Kidney (tissue), 14 donors: ENCODE data around the gene SLC25A40. TPM values are rescaled to one million over a fixed set of nuclear protein-coding genes. Genes with fewer than 3 reads are reported as not detected.
A peak's percentile ranks its signal among the peaks of the same experiment; 100 is the strongest.
"Not testable (repeated sequence)": the region's sequence is repeated elsewhere in the genome, so short reads cannot be mapped to it uniquely, and the experiment has no call there.

Experiments used
- DNase-seq, 5 donors: peaks; one replicate each; pipeline ENCODE4 v3.0.0-alpha.2; 2013 to 2020
- FAIRE-seq: peaks from 2 replicates; lab custom pipeline; 2012; peaks lifted over from hg19 to GRCh38; lab: Jason Lieb, UNC
- H3K27ac ChIP-seq, 2 donors: one replicate each; pipeline ENCODE4 v1.7.0; 2013; ENCODE audit warnings: low read depth in 2 of 2, low read length in 2 of 2, inconsistent platforms in 1 of 2
- H3K27me3 ChIP-seq: one replicate; pipeline ENCODE4 v1.7.1; 2013; ENCODE audit warnings: low read length, inconsistent platforms; ENCODE audit not compliant: control insufficient read depth, insufficient read depth
- H3K36me3 ChIP-seq, 3 donors: one replicate each; pipeline versions ENCODE4 v1.7.0 to v1.7.1; 2013; ENCODE audit warnings: low read length in 3 of 3, control low read depth in 1 of 3, inconsistent platforms in 1 of 3; ENCODE audit not compliant: insufficient read depth in 3 of 3, control insufficient read depth in 2 of 3
- H3K4me1 ChIP-seq, 3 donors: one replicate each; pipeline versions ENCODE4 v1.7.0 to v1.7.1; 2013; ENCODE audit warnings: low read length in 3 of 3, inconsistent platforms in 1 of 3, low read depth in 1 of 3; ENCODE audit not compliant: control insufficient read depth in 2 of 3, insufficient read depth in 2 of 3
- H3K4me3 ChIP-seq, 3 donors: one replicate each; pipeline versions ENCODE4 v1.7.0 to v1.8.1; 2013; ENCODE audit warnings: low read length in 3 of 3, control low read depth in 1 of 3, inconsistent platforms in 1 of 3
- H3K9ac ChIP-seq, 3 donors: one replicate each; pipeline versions ENCODE4 v1.7.0 to v1.7.1; 2013; ENCODE audit warnings: low read length in 3 of 3, control low read depth in 1 of 3, inconsistent platforms in 1 of 3
- H3K9me3 ChIP-seq, 3 donors: one replicate each; pipeline versions ENCODE4 v1.7.0 to v1.7.1; 2013; ENCODE audit warnings: low read length in 3 of 3, control low read depth in 1 of 3, inconsistent platforms in 1 of 3; ENCODE audit not compliant: control insufficient read depth in 2 of 3, insufficient read depth in 1 of 3
- intact Hi-C: fragments of 100-400 bp; cut with DNase I; formaldehyde crosslinking; loops from one replicate; pipeline ENCODE4 v1.11.1; 2022
- polyA plus RNA-seq: library from polyadenylated mRNA; stranded (reverse); fragments of 350-450 nt; fragmentation: Illumina TruSeq; extraction: RNeasy Lipid Tissue Mini Kit (QIAGEN cat#74804); gene quantifications from one replicate; pipeline ENCODE4 v1.2.3, GENCODE V29; 2014; ENCODE audit warnings: low read depth, low replicate concordance; ENCODE audit not compliant: insufficient read depth
- total RNA-seq: library from RNA; stranded (reverse); fragmentation: NEBNext Ultra II Directional; extraction: Animal tissue kit (Norgen Biotek cat#: 25700); gene quantifications from one replicate; pipeline ENCODE4 v1.2.1, GENCODE V29; 2021
- TF ChIP-seq, protein P1 (sequence below): IDR thresholded peaks from 3 replicates; pipeline ENCODE4 v1.5.1; 2012; ENCODE audit warnings: mild to moderate bottlenecking, moderate library complexity, borderline replicate concordance; ENCODE audit not compliant: insufficient read depth; ENCODE audit errors: extremely low read depth
- donor health status: control.
- donor health status: control.
- donor health status: control.
- donor health status: control.
- donor health status: control.
- donor health status: DM: yes; HTN: yes; CAD: no.
- donor health status: Normal renal cell carcinoma (clear cell type).

SLC25A40 gene
- total and polyA plus RNA-seq, 2 donors from 2014 or later, result 11.2 to 25.4 TPM

DNA sequence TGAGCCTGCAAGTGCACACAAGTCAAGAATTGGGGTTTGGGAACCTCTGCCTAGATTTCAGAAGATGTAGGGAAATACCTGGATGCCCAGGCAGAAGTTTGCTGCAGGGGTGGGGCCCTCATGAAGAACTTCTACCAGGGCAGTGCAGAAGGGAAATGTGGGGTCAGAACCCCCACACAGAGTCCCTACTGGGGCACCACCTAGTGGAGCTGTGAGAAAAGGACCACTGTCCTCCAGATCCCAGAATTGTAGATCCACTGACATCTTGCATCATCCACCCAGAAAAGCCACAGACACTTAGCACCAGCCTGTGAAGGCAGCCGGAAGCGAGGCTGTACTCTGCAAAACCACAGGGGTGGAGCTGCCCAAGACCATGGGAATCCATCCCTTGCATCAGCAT lies 50.8 kb downstream of the SLC25A40 start:
- not testable (repeated sequence) for FAIRE-seq, H3K9ac ChIP-seq

DNA sequence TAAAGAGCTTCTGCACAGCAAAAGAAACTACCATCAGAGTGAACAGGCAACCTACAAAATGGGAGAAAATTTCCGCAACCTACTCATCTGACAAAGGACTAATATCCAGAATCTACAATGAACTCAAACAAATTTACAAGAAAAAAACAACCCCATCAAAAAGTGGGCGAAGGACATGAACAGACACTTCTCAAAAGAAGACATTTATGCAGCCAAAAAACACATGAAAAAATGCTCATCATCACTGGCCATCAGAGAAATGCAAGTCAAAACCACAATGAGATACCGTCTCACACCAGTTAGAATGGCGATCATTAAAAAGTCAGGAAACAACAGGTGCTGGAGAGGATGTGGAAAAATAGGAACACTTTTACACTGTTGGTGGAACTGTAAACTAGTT lies 54.1 kb downstream of the SLC25A40 start:
- H3K27me3 ChIP-seq, FAIRE-seq, H3K36me3 ChIP-seq, H3K4me1 ChIP-seq, DNase-seq, H3K27ac ChIP-seq, H3K4me3 ChIP-seq, intact Hi-C loops, H3K9ac ChIP-seq, H3K9me3 ChIP-seq: not testable (repeated sequence)

More for the DNA sequence above, 50.8 kb downstream of the SLC25A40 start:
- H3K9me3 ChIP-seq, H3K27ac ChIP-seq, H3K27me3 ChIP-seq, intact Hi-C loops, H3K4me3 ChIP-seq, H3K36me3 ChIP-seq, DNase-seq, H3K4me1 ChIP-seq: not testable (repeated sequence)

DNA sequence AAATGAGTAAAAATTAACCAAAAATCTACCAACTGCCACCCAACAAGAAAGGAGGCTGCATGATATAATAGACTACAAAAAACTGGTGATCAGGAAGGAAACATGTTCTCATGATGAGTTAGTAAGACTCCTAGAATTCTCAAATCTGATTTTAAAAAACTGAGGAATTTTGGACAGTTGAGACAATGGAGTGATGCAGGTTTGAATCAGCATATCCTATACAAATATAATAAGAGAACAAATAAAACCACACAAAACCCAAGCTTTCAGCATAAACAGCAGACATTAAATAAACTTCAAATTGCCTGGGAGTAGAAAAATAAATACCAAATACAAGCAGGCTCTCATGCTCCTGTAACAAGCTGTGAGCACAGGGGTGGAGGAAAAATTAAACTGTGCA lies 57.8 kb downstream of the SLC25A40 start:
- H3K9me3 ChIP-seq, result no peaks in the 10 kb centered on the region
- no peak overlapping the region for H3K9ac ChIP-seq
- H3K27ac ChIP-seq, result no peak overlapping the region
- FAIRE-seq (no peak), DNase-seq (no peak)
- TF ChIP-seq, protein P1, sequence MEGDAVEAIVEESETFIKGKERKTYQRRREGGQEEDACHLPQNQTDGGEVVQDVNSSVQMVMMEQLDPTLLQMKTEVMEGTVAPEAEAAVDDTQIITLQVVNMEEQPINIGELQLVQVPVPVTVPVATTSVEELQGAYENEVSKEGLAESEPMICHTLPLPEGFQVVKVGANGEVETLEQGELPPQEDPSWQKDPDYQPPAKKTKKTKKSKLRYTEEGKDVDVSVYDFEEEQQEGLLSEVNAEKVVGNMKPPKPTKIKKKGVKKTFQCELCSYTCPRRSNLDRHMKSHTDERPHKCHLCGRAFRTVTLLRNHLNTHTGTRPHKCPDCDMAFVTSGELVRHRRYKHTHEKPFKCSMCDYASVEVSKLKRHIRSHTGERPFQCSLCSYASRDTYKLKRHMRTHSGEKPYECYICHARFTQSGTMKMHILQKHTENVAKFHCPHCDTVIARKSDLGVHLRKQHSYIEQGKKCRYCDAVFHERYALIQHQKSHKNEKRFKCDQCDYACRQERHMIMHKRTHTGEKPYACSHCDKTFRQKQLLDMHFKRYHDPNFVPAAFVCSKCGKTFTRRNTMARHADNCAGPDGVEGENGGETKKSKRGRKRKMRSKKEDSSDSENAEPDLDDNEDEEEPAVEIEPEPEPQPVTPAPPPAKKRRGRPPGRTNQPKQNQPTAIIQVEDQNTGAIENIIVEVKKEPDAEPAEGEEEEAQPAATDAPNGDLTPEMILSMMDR, result no peak
- intact Hi-C loops, result no loop called here
- H3K4me1 ChIP-seq, result no peaks in the 10 kb centered on the region
- H3K27me3 ChIP-seq, result no peaks in the 10 kb centered on the region
- H3K4me3 ChIP-seq, result no peak overlapping the region
- H3K36me3 ChIP-seq, result no peaks in the 10 kb centered on the region

DNA sequence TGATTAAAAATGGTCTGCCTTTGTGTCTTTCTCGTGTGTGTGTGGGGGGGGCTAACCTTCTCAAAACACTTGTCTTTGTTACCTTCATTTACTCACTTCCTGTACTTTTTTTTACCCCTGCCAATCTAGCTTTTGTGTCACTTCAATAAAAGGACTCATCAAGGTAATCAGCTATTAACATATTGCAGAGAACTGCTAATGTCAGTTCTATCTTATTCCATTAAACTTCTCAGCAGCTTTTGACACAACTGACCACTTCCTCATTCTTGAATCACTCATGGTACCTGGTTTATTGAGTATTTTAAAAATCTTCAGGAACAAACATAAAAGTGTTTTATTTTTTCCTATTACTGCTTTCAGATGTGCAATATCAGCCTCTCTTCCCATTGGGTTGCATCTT lies 59.8 kb downstream of the SLC25A40 start:
- Histone ChIP-seq H3K9me3 (no peaks in the 10 kb centered on the region), H3K27ac (no peak overlapping the region), H3K36me3 (no peaks in the 10 kb centered on the region), H3K9ac (no peak overlapping the region), H3K4me3 (no peak overlapping the region), H3K27me3 (no peaks in the 10 kb centered on the region), H3K4me1 (no peaks in the 10 kb centered on the region)
- FAIRE-seq, result no peak
- TF ChIP-seq, protein P1, result no peak
- intact Hi-C loops, result no loop called here
- DNase-seq, result no peak

DNA sequence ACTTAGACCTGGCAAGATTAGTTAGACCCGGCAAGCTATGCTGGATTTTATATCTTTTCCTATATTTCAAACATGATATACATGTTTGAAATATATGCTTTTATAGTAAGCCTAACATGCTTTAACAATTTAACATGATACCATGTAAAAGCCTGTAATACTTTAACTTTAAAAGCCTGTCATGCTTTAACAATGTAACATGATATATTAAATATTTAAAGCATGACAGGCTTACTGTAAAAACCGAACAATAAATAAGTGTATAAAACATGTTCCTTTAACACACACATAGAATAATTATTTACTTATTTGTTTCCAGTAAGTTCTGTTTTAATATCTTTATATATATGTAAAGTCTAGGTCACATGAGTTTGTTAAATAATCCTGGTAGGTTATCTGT lies 65.4 kb downstream of the SLC25A40 start:
- intact Hi-C loops, result no loop called here
- no peak overlapping the region for H3K4me3 ChIP-seq
- H3K36me3 ChIP-seq, result no peaks in the 10 kb centered on the region
- H3K27ac ChIP-seq, result no peak overlapping the region
- no peak overlapping the region for H3K9ac ChIP-seq
- H3K27me3 ChIP-seq, result no peaks in the 10 kb centered on the region
- TF ChIP-seq, protein P1, result no peak
- no peaks in the 10 kb centered on the region for H3K4me1 ChIP-seq
- FAIRE-seq (peak; percentile 58), DNase-seq (no peak)
- H3K9me3 ChIP-seq, result no peaks in the 10 kb centered on the region
